ENCODE results near the gene CRB1.
"Not testable (repeated sequence)": the region's sequence is repeated elsewhere in the genome, so short reads cannot be mapped to it uniquely, and the experiment has no call there.

CRB1 gene

DNA sequence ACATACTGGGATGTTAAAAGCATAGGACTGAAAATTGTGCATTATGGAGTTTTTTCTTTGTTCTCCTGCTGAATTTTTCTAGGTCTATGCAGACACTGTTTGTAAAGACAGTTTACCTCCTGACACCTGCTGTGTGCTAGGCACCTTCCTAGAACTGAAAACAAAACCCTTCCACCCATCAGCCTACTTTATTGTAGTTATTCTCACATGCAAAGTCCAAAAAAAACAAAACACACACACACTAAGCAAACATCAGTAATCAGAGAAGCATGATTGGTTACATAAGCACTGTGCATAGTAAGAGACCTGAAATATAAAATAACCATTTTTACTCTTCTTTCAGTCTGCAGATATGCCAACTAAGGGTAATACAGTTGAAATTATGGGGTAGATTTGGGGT lies 195.1 kb downstream of the CRB1 start:
- DNase-seq (ENCODE audit: low read depth) = no peak

GRCh38 chr1:197464044-197464443 lies 196.0 kb downstream of the CRB1 start:
- DNase-seq (ENCODE audit: low read depth) = no peak

DNA sequence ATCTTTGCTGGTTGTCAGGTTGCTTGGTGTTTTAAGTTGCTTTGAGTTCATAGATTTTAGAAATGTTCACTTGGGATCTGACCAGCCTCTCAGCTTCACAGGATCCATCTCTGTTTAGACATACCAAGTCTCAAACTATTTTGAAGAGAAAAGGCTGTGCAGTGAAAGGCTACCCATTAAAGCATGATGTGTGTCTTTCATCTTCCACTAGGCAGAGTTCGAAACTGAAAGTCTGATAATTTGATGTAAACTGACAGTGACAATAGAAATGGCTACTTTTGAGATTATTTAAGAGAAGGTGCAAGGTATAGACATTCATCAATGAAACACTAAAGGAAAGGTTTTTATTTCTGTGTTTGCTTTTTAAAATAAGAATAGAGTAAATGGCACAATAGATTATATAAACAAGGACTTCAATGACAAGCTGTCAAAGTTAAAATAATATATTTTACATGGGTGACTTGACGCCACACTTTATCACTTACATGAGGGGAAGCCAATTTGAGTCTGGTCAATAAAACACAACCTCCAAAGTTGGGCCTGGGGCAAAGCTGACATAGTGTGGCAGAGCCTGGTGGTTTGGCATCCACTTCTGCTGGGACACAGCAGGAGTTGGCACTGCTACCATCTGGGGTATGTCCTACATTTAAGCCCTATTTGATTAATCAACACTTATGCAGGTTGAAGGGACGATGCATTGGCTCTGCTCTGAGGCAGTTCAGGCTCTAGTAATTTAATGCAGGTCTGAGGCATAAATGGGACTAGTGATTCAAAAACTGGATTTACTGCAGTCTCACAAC lies 197.7 kb downstream of the CRB1 start:
- no peak for DNase-seq (ENCODE audit: low read depth)

DNA sequence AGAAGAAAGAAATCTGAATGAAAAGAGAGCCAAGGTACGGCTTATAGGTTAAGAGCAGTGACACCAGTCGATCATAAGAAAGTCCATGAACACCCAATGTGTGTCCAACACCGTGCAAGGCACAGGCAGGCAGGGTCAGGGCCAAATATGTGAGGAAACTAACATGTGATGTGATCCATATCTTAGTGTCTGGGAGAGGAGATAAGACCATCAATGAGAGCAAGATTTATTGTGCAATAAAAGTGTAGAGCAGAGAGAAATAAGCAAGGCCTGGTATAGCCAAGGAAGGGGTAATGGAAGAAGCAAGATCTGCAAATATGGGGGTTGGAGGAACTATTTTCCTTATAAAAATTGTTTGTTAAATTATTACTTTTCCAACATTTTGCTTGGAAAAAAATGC lies 198.8 kb downstream of the CRB1 start:
- no peak for DNase-seq (ENCODE audit: low read depth)

DNA sequence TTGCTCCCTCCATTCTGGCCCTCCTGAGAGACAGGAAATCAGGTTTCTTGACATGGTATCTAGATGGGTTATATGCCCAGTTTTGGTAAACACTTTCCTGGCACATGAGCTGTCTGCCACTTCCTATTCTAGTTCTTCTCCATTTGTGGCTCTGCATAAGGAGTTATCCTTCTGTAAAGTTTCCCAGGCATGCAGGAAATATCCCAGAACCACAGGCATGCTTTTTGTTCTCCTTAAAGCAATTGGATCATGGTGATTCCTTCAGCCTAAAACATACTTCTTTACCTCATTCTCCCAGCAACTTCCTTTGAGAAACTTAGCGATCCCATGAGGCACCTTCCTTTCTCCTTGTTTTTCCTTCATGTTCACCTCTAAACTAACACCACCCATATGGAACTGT lies 199.8 kb downstream of the CRB1 start:
- no peak for DNase-seq (ENCODE audit: low read depth)

GRCh38 chr1:197468543-197469175 lies 200.6 kb downstream of the CRB1 start:
- no peak for DNase-seq (ENCODE audit: low read depth)

DNA sequence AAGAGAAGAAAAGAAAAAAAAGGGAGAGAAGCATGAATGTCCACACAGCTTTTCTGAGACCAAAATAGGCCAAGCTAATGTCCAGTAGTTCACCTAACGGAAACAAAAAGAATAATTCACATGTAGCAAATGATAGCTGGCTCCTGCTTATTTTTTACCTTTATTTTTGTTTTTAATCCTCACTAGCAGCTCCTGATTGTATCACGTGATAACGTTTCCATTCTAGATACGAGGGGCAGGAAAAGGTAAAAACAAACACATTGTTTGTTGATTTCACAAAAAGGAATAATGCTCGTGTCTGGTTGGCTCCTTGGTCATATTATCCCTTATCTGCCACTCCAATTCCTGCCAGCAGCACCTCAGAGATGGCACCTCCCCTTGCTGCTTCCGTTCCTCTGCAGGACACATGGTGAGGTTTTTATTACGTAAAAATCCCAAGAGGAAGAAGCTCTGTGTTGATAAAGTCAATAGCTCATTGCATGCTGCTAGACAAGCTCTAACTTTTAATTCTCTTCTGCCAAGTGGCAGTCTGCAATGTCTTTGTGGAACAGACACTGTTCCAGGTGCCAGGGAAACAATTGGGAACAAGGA lies 201.7 kb downstream of the CRB1 start:
- no peak for DNase-seq (ENCODE audit: low read depth)

GRCh38 chr1:197470330-197470729 lies 202.3 kb downstream of the CRB1 start:
- no peak for DNase-seq (ENCODE audit: low read depth)

GRCh38 chr1:197471248-197471985 lies 203.4 kb downstream of the CRB1 start:
- no peak for DNase-seq (ENCODE audit: low read depth)

DNA sequence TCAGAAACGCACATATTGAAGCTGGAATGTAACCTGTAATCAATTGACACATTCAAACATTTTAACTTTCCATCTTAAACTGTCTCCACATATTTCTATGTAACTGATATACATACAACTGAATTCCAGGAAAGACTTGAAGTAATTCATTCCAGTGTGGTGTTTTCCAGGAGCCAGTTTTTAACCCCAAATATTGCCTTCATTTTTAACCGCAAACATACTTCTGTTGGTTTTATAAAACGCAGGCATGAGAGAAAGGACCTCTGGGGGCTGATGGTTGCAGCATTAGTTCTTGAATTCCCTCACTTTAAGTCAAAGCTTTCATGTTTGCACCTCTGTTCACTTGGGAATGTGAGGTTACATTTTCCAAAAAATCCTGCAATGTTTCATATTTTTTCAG lies 204.1 kb downstream of the CRB1 start:
- DNase-seq (ENCODE audit: low read depth) = no peak

- DNase-seq (ENCODE audit: low read depth) = no peak
These were observed 212.4 kb downstream of the CRB1 start for GRCh38 chr1:197480446-197480845.

DNA sequence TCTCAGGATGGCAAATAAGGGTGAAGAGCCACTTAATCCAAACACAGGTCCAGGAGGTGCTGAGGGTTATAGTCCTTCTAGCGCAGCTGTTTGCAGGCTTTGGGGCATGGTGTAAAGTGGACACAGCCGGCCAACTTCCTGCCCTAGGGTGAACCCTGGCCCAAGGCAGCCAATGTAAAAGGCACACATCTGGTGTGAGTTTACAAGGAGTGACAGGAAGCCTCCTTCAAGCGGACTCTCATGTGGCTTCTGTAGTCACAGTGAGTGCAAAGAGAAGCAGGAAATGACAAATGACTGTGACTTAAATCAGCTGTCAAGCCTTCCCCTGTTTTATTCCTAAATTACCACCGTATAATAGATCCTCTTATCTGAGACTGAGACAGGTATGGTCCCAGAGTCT lies 213.0 kb downstream of the CRB1 start:
- no peak for DNase-seq (ENCODE audit: low read depth)

DNA sequence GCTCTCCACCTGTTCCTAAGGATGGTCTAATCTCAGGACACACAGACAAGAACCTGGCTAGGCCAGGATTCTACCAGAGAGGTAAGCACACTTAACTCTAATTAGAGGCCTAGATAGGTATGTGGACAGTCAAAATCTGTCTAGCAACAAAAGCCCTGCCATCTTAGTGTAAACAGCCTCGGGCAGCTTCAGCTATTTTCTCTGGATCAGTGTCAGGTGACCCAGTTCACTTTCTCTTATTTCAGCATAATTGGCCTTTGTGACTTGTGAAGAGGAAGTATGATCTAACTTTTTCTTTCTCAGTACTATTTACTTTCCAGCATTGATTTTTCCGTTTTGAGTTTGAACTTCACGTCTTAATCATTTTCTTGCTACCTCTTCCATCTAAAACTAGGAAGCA lies 217.7 kb downstream of the CRB1 start:
- DNase-seq (ENCODE audit: low read depth) = no peak

- no peak for DNase-seq (ENCODE audit: low read depth)
These were observed 218.9 kb downstream of the CRB1 start for GRCh38 chr1:197486946-197487345.

DNA sequence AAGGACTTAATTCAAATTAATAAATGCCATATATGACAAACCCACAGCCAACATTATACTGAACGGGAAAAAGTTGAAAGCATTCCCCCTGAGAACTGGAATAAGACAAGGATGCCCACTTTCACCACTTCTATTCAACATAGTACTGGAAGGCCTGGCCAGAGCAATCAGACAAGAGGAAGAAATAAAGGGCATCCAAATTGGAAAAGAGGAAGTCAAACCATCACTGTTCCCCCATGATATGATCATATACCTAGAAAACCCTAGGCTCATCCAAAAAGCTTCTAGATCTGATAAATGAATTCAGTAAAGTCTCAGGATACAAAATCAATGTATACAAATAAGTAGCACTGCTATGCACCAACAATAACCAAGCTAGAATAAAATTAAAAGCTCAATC lies 223.5 kb downstream of the CRB1 start:
- DNase-seq (ENCODE audit: low read depth) = not testable (repeated sequence)

DNA sequence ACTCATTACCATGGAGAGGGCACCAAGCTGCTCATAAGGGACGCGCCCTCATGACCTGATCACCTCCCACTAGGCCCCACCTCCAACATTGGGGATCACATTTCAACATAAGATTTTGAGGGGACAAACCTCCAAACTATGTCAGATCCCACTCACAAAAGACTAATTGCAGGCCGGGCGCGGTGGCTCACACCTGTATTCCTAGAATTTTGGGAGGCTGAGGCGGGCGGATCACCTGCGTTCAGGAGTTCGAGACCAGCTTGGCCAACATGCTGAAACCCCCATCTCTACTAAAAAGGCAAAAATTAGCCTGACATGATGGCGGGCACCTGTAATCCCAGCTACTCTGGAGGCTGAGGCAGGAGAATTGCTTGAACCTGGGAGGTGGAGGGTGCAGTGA lies 228.7 kb downstream of the CRB1 start:
- no peak for DNase-seq (ENCODE audit: low read depth)

GRCh38 chr1:197510691-197511378 lies 242.8 kb downstream of the CRB1 start:
- DNase-seq (ENCODE audit: low read depth) = no peak

- no peak for DNase-seq (ENCODE audit: low read depth)
These were observed 247.4 kb downstream of the CRB1 start for GRCh38 chr1:197515421-197515820.

GRCh38 chr1:197519741-197520334 lies 251.8 kb downstream of the CRB1 start:
- no peak for DNase-seq (ENCODE audit: low read depth)

- DNase-seq (ENCODE audit: low read depth) = peak; percentile 7
These were observed 253.2 kb downstream of the CRB1 start for GRCh38 chr1:197521118-197521739.

GRCh38 chr1:197526736-197527371 lies 258.8 kb downstream of the CRB1 start:
- no peak for DNase-seq (ENCODE audit: low read depth)

Measured in HS-27A (cell line).